Upper lobe of left lung (tissue), 4 donors: ENCODE measurements around the gene NSD1.

ENCODE experiments used
- CTCF ChIP-seq, 6 experiments: fragments of 450-650 bp in 4 of 6; fragments of 200-600 bp in 2 of 6; sonication (generic) in 2 of 6; IDR thresholded peaks; one replicate each; pipeline ENCODE4 v1.5.1; 2016 to 2019; ENCODE audit warnings: antibody characterized with exemption in 6 of 6
- EP300 ChIP-seq, 4 donors: sonication (generic); formaldehyde crosslinking; IDR thresholded peaks; one replicate each; pipeline ENCODE4 v1.5.1; 2017; ENCODE audit warnings: antibody characterized with exemption in 4 of 4, control low read depth in 2 of 4
- POLR2A ChIP-seq, 4 donors: fragments of 450-650 bp; IDR thresholded peaks; one replicate each; pipeline ENCODE4 v1.5.1; 2016 to 2017; ENCODE audit warnings: antibody characterized with exemption in 4 of 4, mild to moderate bottlenecking in 2 of 4

DNA sequence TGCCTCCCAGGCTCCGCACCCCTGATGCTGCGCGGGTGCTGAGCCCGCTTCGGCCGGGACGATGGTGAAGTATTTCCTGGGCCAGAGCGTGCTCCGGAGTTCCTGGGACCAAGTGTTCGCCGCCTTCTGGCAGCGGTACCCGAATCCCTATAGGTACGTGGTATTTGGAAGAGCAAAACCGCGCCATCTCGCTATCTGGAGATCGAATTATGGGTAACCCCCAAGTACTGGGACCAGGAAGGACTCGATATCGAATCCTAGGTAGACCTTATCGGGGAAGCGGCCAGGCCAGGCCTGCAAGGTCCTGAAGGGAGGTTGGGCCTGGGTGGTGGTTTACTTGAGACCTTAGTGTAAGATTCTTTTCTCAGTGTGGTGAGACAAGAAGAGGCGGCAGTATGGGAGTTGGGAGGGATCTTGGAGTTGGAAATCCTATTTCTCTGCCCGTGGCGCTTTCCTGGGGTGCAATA lies 170.4 kb downstream of the NSD1 start:
- TF ChIP-seq CTCF (IDR thresholded peaks at IDR 0.05) (no peak), EP300 (IDR thresholded peaks at IDR 0.05) (no peak), POLR2A (IDR thresholded peaks at IDR 0.05) (no peak)
